ENCODE data around the gene PCDHGB3.

DNA sequence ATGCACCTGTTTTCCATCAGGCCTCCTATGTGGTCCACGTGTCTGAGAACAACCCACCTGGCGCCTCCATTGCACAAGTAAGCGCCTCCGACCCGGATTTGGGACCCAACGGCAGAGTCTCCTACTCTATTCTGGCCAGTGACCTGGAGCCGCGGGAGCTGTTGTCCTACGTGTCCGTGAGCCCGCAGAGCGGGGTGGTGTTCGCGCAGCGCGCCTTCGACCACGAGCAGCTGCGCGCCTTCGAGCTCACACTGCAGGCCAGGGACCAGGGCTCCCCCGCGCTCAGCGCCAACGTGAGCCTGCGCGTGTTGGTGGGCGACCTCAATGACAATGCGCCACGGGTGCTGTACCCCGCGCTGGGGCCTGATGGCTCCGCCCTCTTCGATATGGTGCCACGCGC lies 18.5 kb upstream of the PCDHGB3 start:
- TF ChIP-seq, protein P1, sequence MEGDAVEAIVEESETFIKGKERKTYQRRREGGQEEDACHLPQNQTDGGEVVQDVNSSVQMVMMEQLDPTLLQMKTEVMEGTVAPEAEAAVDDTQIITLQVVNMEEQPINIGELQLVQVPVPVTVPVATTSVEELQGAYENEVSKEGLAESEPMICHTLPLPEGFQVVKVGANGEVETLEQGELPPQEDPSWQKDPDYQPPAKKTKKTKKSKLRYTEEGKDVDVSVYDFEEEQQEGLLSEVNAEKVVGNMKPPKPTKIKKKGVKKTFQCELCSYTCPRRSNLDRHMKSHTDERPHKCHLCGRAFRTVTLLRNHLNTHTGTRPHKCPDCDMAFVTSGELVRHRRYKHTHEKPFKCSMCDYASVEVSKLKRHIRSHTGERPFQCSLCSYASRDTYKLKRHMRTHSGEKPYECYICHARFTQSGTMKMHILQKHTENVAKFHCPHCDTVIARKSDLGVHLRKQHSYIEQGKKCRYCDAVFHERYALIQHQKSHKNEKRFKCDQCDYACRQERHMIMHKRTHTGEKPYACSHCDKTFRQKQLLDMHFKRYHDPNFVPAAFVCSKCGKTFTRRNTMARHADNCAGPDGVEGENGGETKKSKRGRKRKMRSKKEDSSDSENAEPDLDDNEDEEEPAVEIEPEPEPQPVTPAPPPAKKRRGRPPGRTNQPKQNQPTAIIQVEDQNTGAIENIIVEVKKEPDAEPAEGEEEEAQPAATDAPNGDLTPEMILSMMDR (IDR thresholded peaks at IDR 0.05 in 4 of 5, conservative IDR thresholded peaks at IDR 0.05 in 1 of 5) = no peak
- no peak for TF ChIP-seq POLR2A (IDR thresholded peaks at IDR 0.05)

Measured in gastrocnemius medialis (tissue), 4 donors.